Cardiac muscle cell (in vitro differentiated cells and primary cell): ENCODE results near the gene RDH5. TPM values are rescaled to one million over a fixed set of nuclear protein-coding genes. Genes with fewer than 3 reads are reported as not detected.

Experiments used
- DNase-seq, 2 donors: peaks; one replicate each; pipeline versions ENCODE4 v3.0.0 to v3.0.0-alpha.2; 2010 to 2017; ENCODE audit warnings: low read depth in 1 of 2, low spot score in 1 of 2
- H3K27ac ChIP-seq: fragments of 200-600 bp; sonication (generic); 2 replicates; pipeline ENCODE4 v1.5.1; 2016
- H3K27me3 ChIP-seq: fragments of 200-600 bp; sonication (generic); 2 replicates; pipeline ENCODE4 v1.6.0; 2016; ENCODE audit warnings: control low read depth
- H3K36me3 ChIP-seq: fragments of 200-600 bp; sonication (generic); 2 replicates; pipeline ENCODE4 v1.5.1; 2016; ENCODE audit warnings: control low read depth
- H3K4me1 ChIP-seq: fragments of 200-600 bp; sonication (generic); 2 replicates; pipeline ENCODE4 v1.8.1; 2017; ENCODE audit warnings: low read depth, mild to moderate bottlenecking, mixed run types
- H3K4me3 ChIP-seq: fragments of 200-600 bp; sonication (generic); 2 replicates; pipeline ENCODE4 v1.5.1; 2016; ENCODE audit warnings: mild to moderate bottlenecking
- H3K9me3 ChIP-seq: fragments of 200-600 bp; sonication (generic); 2 replicates; pipeline ENCODE4 v1.5.1; 2017; ENCODE audit warnings: low read depth, mild to moderate bottlenecking, control low read depth
- polyA plus RNA-seq: library from polyadenylated mRNA; unstranded; fragments of >200 nt; fragmentation: Nextera tagmentation; extraction: Ambion mirVana; gene quantifications from 2 replicates; pipeline ENCODE4 v1.2.1, GENCODE V29; 2016
- total RNA-seq: library from RNA; depleted of rRNA; stranded (reverse); fragments of >200 nt; gene quantifications from 2 replicates; pipeline ENCODE4 v1.2.3, GENCODE V29; 2016
- TF ChIP-seq, protein P1 (sequence below): IDR thresholded peaks from 2 replicates; pipeline ENCODE4 v1.5.1; 2012; ENCODE audit warnings: low read depth, mild to moderate bottlenecking, low read length

RDH5 gene
- total and polyA plus RNA-seq, 2 experiments from 2014 or later = 10.1 to 12.6 TPM

DNA sequence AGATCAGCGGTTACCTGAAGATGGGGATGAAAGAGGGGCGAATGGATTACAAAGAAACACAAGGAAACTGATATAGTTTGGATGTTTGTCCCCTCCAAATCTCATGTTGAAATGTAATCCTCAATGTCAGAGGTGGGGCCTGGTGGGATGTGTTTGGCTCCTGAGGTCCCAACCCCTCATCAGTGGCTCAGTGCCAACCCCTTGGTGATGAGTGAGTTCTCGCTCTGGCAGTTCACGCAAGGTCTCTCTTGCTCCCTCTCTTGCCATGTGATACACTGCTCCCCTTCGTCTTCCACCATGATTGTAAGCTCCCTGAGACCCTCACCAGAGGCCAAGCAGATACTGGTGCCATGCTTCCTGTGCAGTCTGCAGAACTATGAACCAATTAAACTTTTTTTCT is 40.5 kb upstream of the RDH5 start:
- Histone ChIP-seq H3K9me3 (no peaks in the 10 kb centered on the region), H3K27ac (no peak overlapping the region), H3K4me3 (no peak overlapping the region), H3K27me3 (peaks cover 5% of the 10 kb centered on the region), H3K4me1 (peaks cover 4% of the 10 kb centered on the region), H3K36me3 (no peaks in the 10 kb centered on the region)
- DNase-seq = no peak
- TF ChIP-seq, protein P1, sequence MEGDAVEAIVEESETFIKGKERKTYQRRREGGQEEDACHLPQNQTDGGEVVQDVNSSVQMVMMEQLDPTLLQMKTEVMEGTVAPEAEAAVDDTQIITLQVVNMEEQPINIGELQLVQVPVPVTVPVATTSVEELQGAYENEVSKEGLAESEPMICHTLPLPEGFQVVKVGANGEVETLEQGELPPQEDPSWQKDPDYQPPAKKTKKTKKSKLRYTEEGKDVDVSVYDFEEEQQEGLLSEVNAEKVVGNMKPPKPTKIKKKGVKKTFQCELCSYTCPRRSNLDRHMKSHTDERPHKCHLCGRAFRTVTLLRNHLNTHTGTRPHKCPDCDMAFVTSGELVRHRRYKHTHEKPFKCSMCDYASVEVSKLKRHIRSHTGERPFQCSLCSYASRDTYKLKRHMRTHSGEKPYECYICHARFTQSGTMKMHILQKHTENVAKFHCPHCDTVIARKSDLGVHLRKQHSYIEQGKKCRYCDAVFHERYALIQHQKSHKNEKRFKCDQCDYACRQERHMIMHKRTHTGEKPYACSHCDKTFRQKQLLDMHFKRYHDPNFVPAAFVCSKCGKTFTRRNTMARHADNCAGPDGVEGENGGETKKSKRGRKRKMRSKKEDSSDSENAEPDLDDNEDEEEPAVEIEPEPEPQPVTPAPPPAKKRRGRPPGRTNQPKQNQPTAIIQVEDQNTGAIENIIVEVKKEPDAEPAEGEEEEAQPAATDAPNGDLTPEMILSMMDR = no peak

- TF ChIP-seq, protein P1 = peak; percentile 25
These were observed 38.8 kb upstream of the RDH5 start for GRCh38 chr12:55681142-55682077.

GRCh38 chr12:55682087-55682796 is 38.0 kb upstream of the RDH5 start:
- Histone ChIP-seq H3K36me3 (peaks cover 2% of the 10 kb centered on the region), H3K9me3 (no peaks in the 10 kb centered on the region), H3K4me1 (peaks cover 4% of the 10 kb centered on the region), H3K4me3 (peak overlapping the region; percentile 11), H3K27me3 (no peaks in the 10 kb centered on the region), H3K27ac (no peak overlapping the region)
- TF ChIP-seq, protein P1 = no peak
- no peak for DNase-seq

More at GRCh38 chr12:55681142-55682077, 38.8 kb upstream of the RDH5 start:
- H3K4me3 ChIP-seq = peak overlapping the region; percentile 11
- H3K27me3 ChIP-seq = peaks cover 5% of the 10 kb centered on the region
- peaks cover 4% of the 10 kb centered on the region for H3K4me1 ChIP-seq
- peak; percentile 62 to 81 for DNase-seq
- peak overlapping the region; percentile 48 for H3K27ac ChIP-seq
- H3K36me3 ChIP-seq = peaks cover 2% of the 10 kb centered on the region
- H3K9me3 ChIP-seq = no peaks in the 10 kb centered on the region

- no peaks in the 10 kb centered on the region for H3K27me3 ChIP-seq
- no peak overlapping the region for H3K4me3 ChIP-seq
- peaks cover 4% of the 10 kb centered on the region for H3K4me1 ChIP-seq
- TF ChIP-seq, protein P1 = no peak
- no peak for DNase-seq
- H3K9me3 ChIP-seq = no peaks in the 10 kb centered on the region
- H3K36me3 ChIP-seq = peaks cover 2% of the 10 kb centered on the region
- H3K27ac ChIP-seq = no peak overlapping the region
These were observed 36.5 kb upstream of the RDH5 start for GRCh38 chr12:55683676-55684075.

GRCh38 chr12:55684761-55685370 is 35.3 kb upstream of the RDH5 start:
- no peak for DNase-seq
- Histone ChIP-seq H3K9me3 (no peaks in the 10 kb centered on the region), H3K4me3 (no peak overlapping the region), H3K36me3 (peaks cover 2% of the 10 kb centered on the region), H3K27me3 (no peaks in the 10 kb centered on the region), H3K27ac (no peak overlapping the region), H3K4me1 (peaks cover 4% of the 10 kb centered on the region)
- TF ChIP-seq, protein P1 = no peak
